ENCODE measurements around the gene TRDMT1.
"Not testable (repeated sequence)": the region's sequence is repeated elsewhere in the genome, so short reads cannot be mapped to it uniquely, and the experiment has no call there.

TRDMT1 gene

GRCh38 chr10:17125206-17125893 is 76.1 kb downstream of the TRDMT1 start:
- no peak for DNase-seq

GRCh38 chr10:17123961-17124360 is 77.5 kb downstream of the TRDMT1 start:
- no peak for DNase-seq

- DNase-seq, result no peak
Measured at GRCh38 chr10:17122726-17123661, 78.5 kb downstream of the TRDMT1 start.

GRCh38 chr10:17122052-17122451 is 79.4 kb downstream of the TRDMT1 start:
- DNase-seq, result no peak

- no peak for DNase-seq
Measured at GRCh38 chr10:17120694-17121093, 80.8 kb downstream of the TRDMT1 start.

- no peak for DNase-seq
Measured at GRCh38 chr10:17119845-17120244, 81.6 kb downstream of the TRDMT1 start.

GRCh38 chr10:17116193-17116592 is 85.3 kb downstream of the TRDMT1 start:
- no peak for DNase-seq

- DNase-seq, result no peak
Measured at GRCh38 chr10:17115683-17116082, 85.8 kb downstream of the TRDMT1 start.

- DNase-seq, result not testable (repeated sequence)
Measured at GRCh38 chr10:17114878-17115444, 86.5 kb downstream of the TRDMT1 start.

- DNase-seq, result no peak
Measured at GRCh38 chr10:17113889-17114540, 87.5 kb downstream of the TRDMT1 start.

- DNase-seq, result no peak
Measured at GRCh38 chr10:17113346-17113745, 88.1 kb downstream of the TRDMT1 start.

GRCh38 chr10:17112566-17112965 is 88.9 kb downstream of the TRDMT1 start:
- DNase-seq, result no peak

GRCh38 chr10:17109475-17110207 is 91.8 kb downstream of the TRDMT1 start:
- no peak for DNase-seq

- DNase-seq, result no peak
Measured at GRCh38 chr10:17109046-17109445, 92.4 kb downstream of the TRDMT1 start.

- DNase-seq, result no peak
Measured at GRCh38 chr10:17106991-17107390, 94.5 kb downstream of the TRDMT1 start.

- DNase-seq, result no peak
Measured at GRCh38 chr10:17101910-17102266, 99.6 kb downstream of the TRDMT1 start.

GRCh38 chr10:17101257-17101909 is 100.1 kb downstream of the TRDMT1 start:
- DNase-seq, result no peak

GRCh38 chr10:17100586-17100985 is 100.9 kb downstream of the TRDMT1 start:
- DNase-seq, result no peak

GRCh38 chr10:17098012-17098411 is 103.5 kb downstream of the TRDMT1 start:
- no peak for DNase-seq

Measured in NCI-H524 treated with DMSO at 0.1 percent for 48 hours (cell line).